ENCODE measurements around the gene FKBP8. TPM values are rescaled to one million over a fixed set of nuclear protein-coding genes. Genes with fewer than 3 reads are reported as not detected.

Gene FKBP8
- total RNA-seq, 1 experiment from 2014 or later = 231 TPM

DNA sequence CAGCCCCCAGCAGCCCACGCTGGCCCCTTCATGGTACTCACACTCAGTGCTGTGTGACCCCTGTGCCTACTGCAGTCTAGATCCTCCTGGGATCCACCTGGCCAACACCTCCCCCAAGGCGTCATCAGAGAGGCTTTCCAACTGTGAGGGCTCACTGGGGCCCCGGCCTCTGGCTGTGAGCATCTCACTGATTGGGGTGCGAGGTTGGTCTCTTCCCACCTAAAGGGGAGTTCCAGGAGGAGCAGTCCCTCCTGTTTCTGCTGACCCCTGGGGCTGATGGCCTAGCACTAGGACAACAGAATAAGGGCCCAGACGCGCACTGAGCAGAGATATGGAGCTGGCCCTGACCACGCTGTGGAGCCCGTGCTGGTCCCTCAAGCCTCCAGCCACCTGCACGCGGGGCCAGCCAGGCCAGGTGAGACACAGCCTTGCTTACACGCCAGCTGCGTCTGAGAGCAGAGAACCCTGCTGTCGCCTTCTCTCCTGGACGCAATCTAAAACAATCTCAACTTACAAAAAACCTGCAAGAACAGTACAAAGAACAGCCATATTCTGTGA lies 53.7 kb downstream of the FKBP8 start:
- intact Hi-C loops (cut with micrococcal nuclease; ENCODE audit: unreplicated experiment) = no loop called here

DNA sequence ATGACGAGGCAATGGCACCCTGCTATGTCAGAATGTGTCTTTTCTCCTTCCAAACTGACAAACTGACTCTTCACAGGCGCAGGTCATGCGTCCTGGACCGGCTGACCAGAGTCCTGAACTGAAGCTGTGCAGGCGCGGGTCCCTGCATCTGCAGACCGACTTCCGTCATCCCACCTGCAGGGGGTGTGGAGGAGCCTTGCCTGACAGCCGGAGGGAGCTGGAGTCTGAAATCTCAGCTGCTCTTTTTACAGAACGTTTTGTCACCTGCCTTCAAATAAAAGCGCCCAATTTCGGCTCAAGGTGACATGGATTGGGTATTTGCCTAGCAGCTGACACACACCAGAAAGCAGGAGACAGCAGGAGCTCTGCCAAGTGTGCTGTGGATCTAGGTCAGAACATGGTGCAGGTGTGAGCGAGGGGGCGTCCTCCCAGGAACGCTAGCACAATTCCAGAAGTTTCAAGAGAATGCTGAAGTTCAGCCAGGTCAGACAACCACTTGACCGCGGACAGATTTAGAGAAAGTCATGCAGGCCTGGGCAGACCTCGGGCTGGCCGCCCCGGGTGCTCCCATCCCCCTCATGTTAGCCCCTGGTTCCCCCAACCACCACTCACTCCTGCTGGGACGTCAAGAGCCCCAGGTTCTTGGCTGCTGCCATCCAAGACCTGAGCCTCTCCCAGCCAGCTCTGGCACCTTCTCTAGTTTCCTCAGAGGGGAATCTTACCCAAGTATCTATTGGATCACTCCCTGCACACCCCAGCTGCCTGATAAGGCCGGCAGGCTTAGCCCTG lies 54.3 kb downstream of the FKBP8 start:
- peaks cover 90% of the 10 kb centered on the region for H3K79me2 ChIP-seq (ENCODE audit: low read depth)
- H4K20me1 ChIP-seq (ENCODE audit: insufficient read depth) = peaks cover 90% of the 10 kb centered on the region

More for the DNA sequence above, 53.7 kb downstream of the FKBP8 start:
- Histone ChIP-seq H3K36me3 (ENCODE audit: low read depth) (no peaks in the 10 kb centered on the region), H4K20me1 (ENCODE audit: insufficient read depth) (peaks cover 95% of the 10 kb centered on the region), H3K4me1 (replicated peaks; ENCODE audit: insufficient read depth) (peaks cover 10% of the 10 kb centered on the region; the same call in 1 of the 2 replicates), H3F3A (ENCODE audit: insufficient read depth, low read depth) (peaks cover 12% of the 10 kb centered on the region; the same call in 1 of the 2 replicates), H3K4me2 (no peak overlapping the region), H3K79me2 (ENCODE audit: low read depth) (peaks cover 88% of the 10 kb centered on the region), H3K4me3 (no peak overlapping the region), H3K27me3 (ENCODE audit: insufficient read depth, low read depth) (no peaks in the 10 kb centered on the region), H3K9me3 (ENCODE audit: insufficient read depth, low read depth) (no peaks in the 10 kb centered on the region), H3K9me2 (ENCODE audit: insufficient read depth) (no peaks in the 10 kb centered on the region), H3K27ac (no peak overlapping the region), H2AFZ (no peak overlapping the region)
- POLR2A ChIA-PET (ENCODE audit: unreplicated experiment) = interaction anchor here (0.6 kb wide), 1 partner anchor 82 kb away, joined by 6 read pairs; the partner anchor contains the start of gene UBA52
- BruUV-seq (replicated peaks) = no TSS peak
- CTCF ChIA-PET = no interaction called here
- no peak for DNase-seq
- TF ChIP-seq, protein P1, sequence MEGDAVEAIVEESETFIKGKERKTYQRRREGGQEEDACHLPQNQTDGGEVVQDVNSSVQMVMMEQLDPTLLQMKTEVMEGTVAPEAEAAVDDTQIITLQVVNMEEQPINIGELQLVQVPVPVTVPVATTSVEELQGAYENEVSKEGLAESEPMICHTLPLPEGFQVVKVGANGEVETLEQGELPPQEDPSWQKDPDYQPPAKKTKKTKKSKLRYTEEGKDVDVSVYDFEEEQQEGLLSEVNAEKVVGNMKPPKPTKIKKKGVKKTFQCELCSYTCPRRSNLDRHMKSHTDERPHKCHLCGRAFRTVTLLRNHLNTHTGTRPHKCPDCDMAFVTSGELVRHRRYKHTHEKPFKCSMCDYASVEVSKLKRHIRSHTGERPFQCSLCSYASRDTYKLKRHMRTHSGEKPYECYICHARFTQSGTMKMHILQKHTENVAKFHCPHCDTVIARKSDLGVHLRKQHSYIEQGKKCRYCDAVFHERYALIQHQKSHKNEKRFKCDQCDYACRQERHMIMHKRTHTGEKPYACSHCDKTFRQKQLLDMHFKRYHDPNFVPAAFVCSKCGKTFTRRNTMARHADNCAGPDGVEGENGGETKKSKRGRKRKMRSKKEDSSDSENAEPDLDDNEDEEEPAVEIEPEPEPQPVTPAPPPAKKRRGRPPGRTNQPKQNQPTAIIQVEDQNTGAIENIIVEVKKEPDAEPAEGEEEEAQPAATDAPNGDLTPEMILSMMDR (conservative IDR thresholded peaks at IDR 0.05) = no peak
- TF ChIP-seq EZH2 (IDR thresholded peaks at IDR 0.05; ENCODE audit: low read depth) = no peak

DNA sequence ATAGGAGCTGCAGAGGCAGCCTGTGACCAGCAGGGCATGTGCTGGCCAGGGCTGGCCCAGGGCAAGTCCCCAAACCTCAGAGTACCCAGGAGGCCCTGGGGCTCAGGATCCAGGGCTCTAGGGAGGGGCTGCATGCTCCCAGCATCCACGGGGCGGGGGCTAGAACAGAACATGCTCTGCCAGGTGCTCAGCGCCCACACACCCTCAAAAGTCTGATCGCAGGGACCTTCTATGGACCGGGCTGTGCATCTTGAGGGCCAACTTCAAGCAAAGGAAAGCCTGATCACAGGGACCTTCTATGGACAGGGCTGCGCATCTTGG lies 55.0 kb downstream of the FKBP8 start:
- Histone ChIP-seq H3K27ac (no peak overlapping the region), H3K4me2 (no peak overlapping the region), H3K27me3 (ENCODE audit: insufficient read depth, low read depth) (no peaks in the 10 kb centered on the region), H3K36me3 (ENCODE audit: low read depth) (no peaks in the 10 kb centered on the region), H4K20me1 (ENCODE audit: insufficient read depth) (peaks cover 91% of the 10 kb centered on the region), H2AFZ (no peak overlapping the region), H3K9me2 (ENCODE audit: insufficient read depth) (no peaks in the 10 kb centered on the region), H3K79me2 (ENCODE audit: low read depth) (peaks cover 90% of the 10 kb centered on the region), H3K4me1 (replicated peaks; ENCODE audit: insufficient read depth) (peaks cover 10% of the 10 kb centered on the region; the same call in 1 of the 2 replicates), H3K4me3 (no peak overlapping the region), H3K9me3 (ENCODE audit: insufficient read depth, low read depth) (no peaks in the 10 kb centered on the region), H3F3A (ENCODE audit: insufficient read depth, low read depth) (peaks cover 18% of the 10 kb centered on the region)
- intact Hi-C loops (cut with micrococcal nuclease; ENCODE audit: unreplicated experiment) = no loop called here
- TF ChIP-seq, protein P1 (conservative IDR thresholded peaks at IDR 0.05) = peak; percentile 44; the same call in 1 of the 2 replicates
- TF ChIP-seq EZH2 (IDR thresholded peaks at IDR 0.05; ENCODE audit: low read depth) = no peak
- ChIA-PET POLR2A (ENCODE audit: unreplicated experiment) (no interaction called here), CTCF (no interaction called here)
- no TSS peak for BruUV-seq (replicated peaks)
- DNase-seq = no peak

More for the DNA sequence above, 54.3 kb downstream of the FKBP8 start:
- TF ChIP-seq, protein P1 (conservative IDR thresholded peaks at IDR 0.05) = 0 out of 2 replicates have a peak, but pooled peaks have one; percentile 2
- no peak for TF ChIP-seq EZH2 (IDR thresholded peaks at IDR 0.05; ENCODE audit: low read depth)
- intact Hi-C loops (cut with micrococcal nuclease; ENCODE audit: unreplicated experiment) = no loop called here
- ChIA-PET CTCF (no interaction called here), POLR2A (ENCODE audit: unreplicated experiment) (interaction anchor here (0.6 to 0.7 kb wide), 2 partner anchors 83 to 358 kb away, joined by 4 to 6 read pairs; partner anchors contain the start of gene UBA52)
- Histone ChIP-seq H3K4me1 (replicated peaks; ENCODE audit: insufficient read depth) (peaks cover 10% of the 10 kb centered on the region; the same call in 1 of the 2 replicates), H3K9me2 (ENCODE audit: insufficient read depth) (no peaks in the 10 kb centered on the region), H3K4me3 (no peak overlapping the region), H3K4me2 (no peak overlapping the region), H3F3A (ENCODE audit: insufficient read depth, low read depth) (peaks cover 12% of the 10 kb centered on the region; the same call in 1 of the 2 replicates), H2AFZ (no peak overlapping the region), H3K36me3 (ENCODE audit: low read depth) (no peaks in the 10 kb centered on the region), H3K9me3 (ENCODE audit: insufficient read depth, low read depth) (no peaks in the 10 kb centered on the region), H3K27ac (no peak overlapping the region), H3K27me3 (ENCODE audit: insufficient read depth, low read depth) (no peaks in the 10 kb centered on the region)
- DNase-seq = no peak
- no TSS peak for BruUV-seq (replicated peaks)
